Measurements from ENCODE around the gene ZNF699.
"Not testable (repeated sequence)": the region's sequence is repeated elsewhere in the genome, so short reads cannot be mapped to it uniquely, and the experiment has no call there.

The ZNF699 gene

DNA sequence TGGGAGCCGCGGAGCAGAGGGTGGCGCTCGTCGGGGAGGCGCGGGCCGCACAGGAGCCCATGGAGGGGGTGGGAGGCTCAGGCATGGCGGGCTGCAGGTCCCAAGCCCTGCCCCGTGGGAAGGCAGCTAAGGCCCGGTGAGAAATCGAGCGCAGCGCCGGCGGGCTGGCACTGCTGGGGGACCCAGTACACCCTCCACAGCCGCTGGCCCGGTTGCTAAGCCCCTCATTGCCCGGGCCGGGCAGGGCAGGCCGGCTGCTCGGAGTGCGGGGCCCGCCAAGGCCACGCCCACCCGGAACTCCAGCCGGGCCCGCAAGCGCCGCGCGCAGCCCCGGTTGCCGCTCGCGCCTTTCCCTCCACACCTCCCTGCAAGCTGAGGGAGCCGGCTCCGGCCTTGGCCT is 26.2 kb downstream of the ZNF699 start:
- not testable (repeated sequence) for DNase-seq

DNA sequence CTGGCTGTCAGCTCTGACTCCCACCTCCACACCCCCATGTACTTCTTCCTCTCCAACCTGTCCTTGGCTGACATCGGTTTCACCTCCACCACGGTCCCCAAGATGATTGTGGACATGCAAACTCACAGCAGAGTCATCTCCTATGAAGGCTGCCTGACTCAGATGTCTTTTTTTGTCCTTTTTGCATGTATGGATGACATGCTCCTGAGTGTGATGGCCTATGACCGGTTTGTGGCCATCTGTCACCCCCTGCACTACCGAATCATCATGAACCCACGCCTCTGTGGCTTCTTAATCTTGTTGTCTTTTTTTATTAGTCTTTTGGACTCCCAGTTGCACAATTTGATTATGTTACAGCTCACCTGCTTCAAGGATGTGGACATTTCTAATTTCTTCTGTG is 58.4 kb downstream of the ZNF699 start:
- DNase-seq, result no peak

DNA sequence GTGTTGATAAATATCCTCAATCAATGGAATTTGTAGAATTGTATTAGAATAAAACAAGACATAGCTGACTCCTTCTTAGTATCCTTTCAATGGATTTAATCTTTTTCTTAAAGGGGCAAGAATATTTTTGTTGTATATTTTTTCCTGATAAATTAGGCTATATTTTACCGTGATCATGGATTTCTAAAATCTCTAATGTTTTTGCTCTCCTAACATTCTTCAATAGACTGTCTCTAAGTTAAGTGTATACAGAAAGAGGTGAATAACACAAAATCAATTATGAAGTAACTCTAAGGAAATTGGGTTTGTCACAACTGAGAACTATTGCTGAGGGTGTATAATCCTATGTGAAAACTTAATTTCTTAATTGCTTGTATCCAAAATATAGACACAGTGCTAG is 59.0 kb downstream of the ZNF699 start, which contains the start of gene OR7E24:
TSS of gene OR7E24 (plus strand) at position 301 of the 400 bp plus-strand sequence. CDS start 114 bp downstream, outside the sequence.
- no peak for DNase-seq

Measured in cerebellar nuclear complex (tissue), 1 donor.